ENCODE measurements around the gene PEX10. TPM values are rescaled to one million over a fixed set of nuclear protein-coding genes. Genes with fewer than 3 reads are reported as not detected.
A peak's percentile ranks its signal among the peaks of the same experiment; 100 is the strongest.

PEX10 gene
- total RNA-seq, 1 donor from 2014 or later, result 15.2 TPM

GRCh38 chr1:2396476-2396875 lies 15.9 kb downstream of the PEX10 start:
- DNase-seq (no peak), ATAC-seq (ENCODE audit: poor library complexity) (no peak)
- intact Hi-C loops (cut with DNase I), result no loop called here

GRCh38 chr1:2396059-2396458 lies 16.3 kb downstream of the PEX10 start:
- intact Hi-C loops (cut with DNase I), result no loop called here
- no peak for ATAC-seq (ENCODE audit: poor library complexity)
- no peak for DNase-seq

- no peak for ATAC-seq (ENCODE audit: poor library complexity)
- DNase-seq, result no peak
- intact Hi-C loops (cut with DNase I), result no loop called here
Measured at GRCh38 chr1:2395245-2395644, 17.1 kb downstream of the PEX10 start.

- DNase-seq (no peak), ATAC-seq (ENCODE audit: poor library complexity) (no peak)
- intact Hi-C loops (cut with DNase I), result no loop called here
Measured at GRCh38 chr1:2394761-2395160, 17.6 kb downstream of the PEX10 start.

- no peak for DNase-seq
- intact Hi-C loops (cut with DNase I), result no loop called here
Measured at GRCh38 chr1:2394220-2394619, 18.1 kb downstream of the PEX10 start.

GRCh38 chr1:2393471-2393877 lies 18.9 kb downstream of the PEX10 start:
- DNase-seq (no peak), ATAC-seq (ENCODE audit: poor library complexity) (no peak)
- intact Hi-C loops (cut with DNase I), result no loop called here

More at GRCh38 chr1:2394220-2394619, 18.1 kb downstream of the PEX10 start:
- ATAC-seq (ENCODE audit: poor library complexity), result no peak

- DNase-seq, result no peak
- no peak for ATAC-seq (ENCODE audit: poor library complexity)
- intact Hi-C loops (cut with DNase I), result no loop called here
Measured at GRCh38 chr1:2392686-2393085, 19.7 kb downstream of the PEX10 start.

GRCh38 chr1:2391931-2392509 lies 20.3 kb downstream of the PEX10 start:
- DNase-seq, result no peak
- peak; percentile 20 for ATAC-seq (ENCODE audit: poor library complexity)
- intact Hi-C loops (cut with DNase I), result no loop called here

- peak; percentile 96 for ATAC-seq (ENCODE audit: poor library complexity)
- intact Hi-C loops (cut with DNase I), result no loop called here
- DNase-seq, result peak; percentile 100
Measured at GRCh38 chr1:2391041-2391930, 21.1 kb downstream of the PEX10 start, which contains the start of the genes MORN1 and RER1. Gene MORN1, minus strand, starts transcription at chr1:2391554. Its CDS starts 21 bp downstream, at chr1:2391533. Gene RER1, plus strand, starts transcription at chr1:2391841. Its CDS starts 3,950 bp downstream, at chr1:2395791.

- ATAC-seq (ENCODE audit: poor library complexity) (no peak), DNase-seq (no peak)
- intact Hi-C loops (cut with DNase I), result no loop called here
Measured at GRCh38 chr1:2389644-2390043, 22.7 kb downstream of the PEX10 start.

- ATAC-seq (ENCODE audit: poor library complexity), result no peak
- DNase-seq, result peak; percentile 21
- intact Hi-C loops (cut with DNase I), result no loop called here
Measured at GRCh38 chr1:2388004-2388913, 24.1 kb downstream of the PEX10 start.

GRCh38 chr1:2386636-2387611 lies 25.4 kb downstream of the PEX10 start:
- DNase-seq, result peak; percentile 30
- intact Hi-C loops (cut with DNase I), result no loop called here
- no peak for ATAC-seq (ENCODE audit: poor library complexity)

GRCh38 chr1:2385606-2386280 lies 26.6 kb downstream of the PEX10 start:
- intact Hi-C loops (cut with DNase I), result no loop called here
- DNase-seq, result peak; percentile 32
- ATAC-seq (ENCODE audit: poor library complexity), result no peak

- DNase-seq (peak; percentile 42), ATAC-seq (ENCODE audit: poor library complexity) (no peak)
- intact Hi-C loops (cut with DNase I), result no loop called here
Measured at GRCh38 chr1:2384941-2385481, 27.4 kb downstream of the PEX10 start.

- intact Hi-C loops (cut with DNase I), result no loop called here
Measured at GRCh38 chr1:2384130-2384860, 28.1 kb downstream of the PEX10 start.

GRCh38 chr1:2383576-2383975 lies 28.8 kb downstream of the PEX10 start:
- intact Hi-C loops (cut with DNase I), result loop anchor here (2.0 kb wide), 1 partner anchor 189 kb away; the partner anchor contains the start of gene FAAP20
- ATAC-seq (ENCODE audit: poor library complexity), result no peak
- DNase-seq, result peak; percentile 24

More at GRCh38 chr1:2384130-2384860, 28.1 kb downstream of the PEX10 start:
- DNase-seq (peak; percentile 25), ATAC-seq (ENCODE audit: poor library complexity) (no peak)

Data from Right ventricle myocardium superior (tissue), 1 donor.